Measurements from ENCODE around the gene ZNF304. TPM values are rescaled to one million over a fixed set of nuclear protein-coding genes. Genes with fewer than 3 reads are reported as not detected.

ZNF304 gene
- 5.0 and 5.9 TPM in 2 replicates for total RNA-seq

DNA sequence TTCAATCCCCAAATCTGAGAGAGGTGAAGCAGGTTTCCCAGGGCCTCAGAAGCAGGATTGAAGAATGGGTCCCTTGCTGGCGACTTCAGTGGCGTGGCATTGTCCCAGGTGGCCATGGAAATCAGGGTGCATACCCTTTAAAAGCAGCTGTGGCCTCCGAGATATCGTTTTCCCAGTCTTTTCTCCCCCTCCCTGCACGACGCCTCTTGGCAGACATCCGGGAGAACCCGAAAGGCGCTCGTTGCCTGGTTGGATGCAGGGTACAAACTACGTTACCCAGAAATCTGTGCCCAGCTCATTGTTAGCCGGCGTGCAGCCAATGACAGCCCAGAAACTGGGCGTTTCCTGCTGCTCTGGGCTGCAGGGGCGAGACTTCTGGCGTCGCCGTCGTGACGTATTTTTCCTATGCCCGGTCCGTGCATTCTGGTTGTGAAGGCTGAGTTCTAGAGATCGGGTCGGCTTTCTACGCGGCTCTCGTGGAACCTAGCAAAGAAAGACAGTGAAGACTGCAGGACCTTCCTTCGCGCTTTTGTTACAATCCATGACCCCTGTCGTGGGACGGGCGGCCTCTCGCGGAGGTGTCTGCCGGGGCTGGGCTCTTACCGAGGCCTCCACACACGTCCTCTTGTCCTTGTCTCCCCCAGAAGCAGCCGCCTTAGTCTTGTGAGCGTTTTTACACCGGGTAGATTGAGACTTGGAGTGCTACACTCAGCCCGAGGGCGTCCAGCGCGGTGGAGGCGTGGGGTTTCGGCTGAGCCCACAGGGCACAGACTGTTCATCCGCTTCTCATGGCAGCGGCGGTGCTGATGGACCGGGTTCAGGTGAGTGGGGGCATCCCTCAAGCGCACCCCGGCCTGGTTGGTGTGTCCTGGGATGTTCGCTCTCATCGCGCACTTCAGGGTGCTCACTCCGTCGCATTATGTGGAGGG lies at the start of gene ZNF304:
TSS of gene ZNF304 (plus strand) at position 395 of the 929 bp plus-strand sequence. CDS start at position 789, 394 bp downstream.

GRCh38 chr19:57320180-57321084 lies 30.6 kb upstream of the ZNF304 start, which contains the start of gene ZNF543:
Gene ZNF543, plus strand, starts transcription at chr19:57320472. Its CDS starts 382 bp downstream, at chr19:57320854.

GRCh38 chr19:57362997-57363687 lies 12.1 kb downstream of the ZNF304 start, which contains the start of the genes TRAPPC2B and ZNF547:
Gene TRAPPC2B, plus strand, starts transcription at chr19:57363551. Its CDS starts 1,283 bp downstream, at chr19:57364834.
Gene ZNF547, plus strand, starts transcription at chr19:57363551. Its CDS starts 5,005 bp downstream, at chr19:57368556.

GRCh38 chr19:57389730-57390598 lies 38.9 kb downstream of the ZNF304 start, which contains the start of gene ZNF548:
Gene ZNF548, plus strand, starts transcription at chr19:57389854. Its CDS starts 246 bp downstream, at chr19:57390100.

Other genes starting within 250 kb of the ZNF304 start
- gene USP29, start 231.3 kb upstream of the ZNF304 start, total RNA-seq: not detected in 2 replicates
- gene ZIM3, start 206.1 kb upstream of the ZNF304 start, total RNA-seq: not detected in 2 replicates
- gene DUXA, start 183.8 kb upstream of the ZNF304 start, total RNA-seq: not detected in 2 replicates
- gene ZNF264, start 159.8 kb upstream of the ZNF304 start, total RNA-seq: 21.8 and 28.1 TPM in 2 replicates
- 0.57 and 0.62 TPM in 2 replicates for gene AURKC, start 120.2 kb upstream of the ZNF304 start, total RNA-seq
- 3.8 and 6.9 TPM in 2 replicates for gene ZNF805, start 110.6 kb upstream of the ZNF304 start, total RNA-seq
- 15.8 and 29.0 TPM in 2 replicates for gene ZNF460, start 70.8 kb upstream of the ZNF304 start, total RNA-seq
- gene ZNF543, start 30.8 kb upstream of the ZNF304 start, total RNA-seq: 4.4 and 4.7 TPM in 2 replicates
- gene TRAPPC2B, start 12.3 kb downstream of the ZNF304 start, total RNA-seq: 18.6 and 29.0 TPM in 2 replicates
- gene ZNF547, start 12.3 kb downstream of the ZNF304 start, total RNA-seq: 0.62 and 1.5 TPM in 2 replicates
- gene ZNF548, start 38.6 kb downstream of the ZNF304 start, total RNA-seq: 3.2 and 8.4 TPM in 2 replicates
- gene ZNF17, start 59.9 kb downstream of the ZNF304 start, total RNA-seq: 1.9 and 3.3 TPM in 2 replicates
- gene ZNF749, start 84.1 kb downstream of the ZNF304 start, total RNA-seq: 5.0 and 8.7 TPM in 2 replicates
- gene VN1R1, start 105.9 kb downstream of the ZNF304 start, total RNA-seq: 0.49 TPM in 1 of 2 replicates, not detected in the other
- 7.7 and 8.0 TPM in 2 replicates for gene ZNF772, start 126.3 kb downstream of the ZNF304 start, total RNA-seq
- 8.1 and 10.0 TPM in 2 replicates for gene ZNF419, start 136.5 kb downstream of the ZNF304 start, total RNA-seq
- gene ZNF773, start 148.7 kb downstream of the ZNF304 start, total RNA-seq: 6.4 and 11.6 TPM in 2 replicates
- gene ZNF549, start 176.1 kb downstream of the ZNF304 start, total RNA-seq: 3.5 and 4.7 TPM in 2 replicates
- gene ZNF550, start 208.6 kb downstream of the ZNF304 start, total RNA-seq: 3.5 and 5.5 TPM in 2 replicates
- 2.2 and 3.0 TPM in 2 replicates for gene ZNF416, start 227.6 kb downstream of the ZNF304 start, total RNA-seq
- gene ZIK1, start 232.9 kb downstream of the ZNF304 start, total RNA-seq: 2.3 and 5.9 TPM in 2 replicates
- 1.6 and 2.3 TPM in 2 replicates for gene ZNF530, start 248.6 kb downstream of the ZNF304 start, total RNA-seq